ENCODE results near the gene TNFRSF13B. TPM values are rescaled to one million over a fixed set of nuclear protein-coding genes. Genes with fewer than 3 reads are reported as not detected.
"Not testable (repeated sequence)": the region's sequence is repeated elsewhere in the genome, so short reads cannot be mapped to it uniquely, and the experiment has no call there.

TNFRSF13B gene
- total RNA-seq, 1 experiment from 2014 or later, result not detected

DNA sequence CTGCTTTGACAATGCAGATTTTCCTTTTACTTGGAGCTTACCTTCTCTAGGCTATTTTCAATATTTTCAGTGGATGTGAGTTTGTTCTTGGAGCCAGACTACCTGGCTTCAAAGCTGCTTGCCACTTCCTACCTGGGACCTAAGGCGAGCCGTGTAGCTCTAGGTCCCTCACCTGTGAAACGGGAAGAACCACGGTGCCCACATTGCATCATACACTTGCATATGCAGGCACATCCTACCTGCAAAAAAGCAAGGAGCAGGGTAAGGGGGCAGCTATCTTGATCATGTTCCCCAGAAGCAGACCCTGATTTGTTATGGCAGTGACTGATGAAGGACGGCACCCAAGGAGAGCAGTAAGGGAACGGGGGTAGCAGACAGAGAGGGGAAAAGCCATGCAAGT is 43.3 kb upstream of the TNFRSF13B start:
- no peaks in the 10 kb centered on the region for H4K20me1 ChIP-seq (ENCODE audit: insufficient read depth)
- H3K36me3 ChIP-seq (ENCODE audit: low read depth), result no peaks in the 10 kb centered on the region
- H3K4me1 ChIP-seq (replicated peaks; ENCODE audit: insufficient read depth), result peaks cover 75% of the 10 kb centered on the region
- no peaks in the 10 kb centered on the region for H3K27me3 ChIP-seq (ENCODE audit: insufficient read depth, low read depth)
- H3K9me2 ChIP-seq (ENCODE audit: insufficient read depth), result no peaks in the 10 kb centered on the region
- no peaks in the 10 kb centered on the region for H3K9me3 ChIP-seq (ENCODE audit: insufficient read depth, low read depth)
- H2AFZ ChIP-seq, result no peak overlapping the region
- ChIA-PET CTCF (interaction anchor here (1.2 to 1.4 kb wide), 2 partner anchors 13 to 37 kb away, joined by 3 to 6 read pairs; no protein-coding TSS in a partner anchor), POLR2A (ENCODE audit: unreplicated experiment) (interaction anchor here (0.6 to 1.0 kb wide), 6 partner anchors 11 to 957 kb away, joined by 3 to 17 read pairs (median 6); partner anchors contain the start of genes DRC3 and TOM1L2)
- peaks cover 57% of the 10 kb centered on the region for H3F3A ChIP-seq (ENCODE audit: insufficient read depth, low read depth)
- peak overlapping the region; percentile 75 for H3K4me2 ChIP-seq
- TF ChIP-seq, protein P1, sequence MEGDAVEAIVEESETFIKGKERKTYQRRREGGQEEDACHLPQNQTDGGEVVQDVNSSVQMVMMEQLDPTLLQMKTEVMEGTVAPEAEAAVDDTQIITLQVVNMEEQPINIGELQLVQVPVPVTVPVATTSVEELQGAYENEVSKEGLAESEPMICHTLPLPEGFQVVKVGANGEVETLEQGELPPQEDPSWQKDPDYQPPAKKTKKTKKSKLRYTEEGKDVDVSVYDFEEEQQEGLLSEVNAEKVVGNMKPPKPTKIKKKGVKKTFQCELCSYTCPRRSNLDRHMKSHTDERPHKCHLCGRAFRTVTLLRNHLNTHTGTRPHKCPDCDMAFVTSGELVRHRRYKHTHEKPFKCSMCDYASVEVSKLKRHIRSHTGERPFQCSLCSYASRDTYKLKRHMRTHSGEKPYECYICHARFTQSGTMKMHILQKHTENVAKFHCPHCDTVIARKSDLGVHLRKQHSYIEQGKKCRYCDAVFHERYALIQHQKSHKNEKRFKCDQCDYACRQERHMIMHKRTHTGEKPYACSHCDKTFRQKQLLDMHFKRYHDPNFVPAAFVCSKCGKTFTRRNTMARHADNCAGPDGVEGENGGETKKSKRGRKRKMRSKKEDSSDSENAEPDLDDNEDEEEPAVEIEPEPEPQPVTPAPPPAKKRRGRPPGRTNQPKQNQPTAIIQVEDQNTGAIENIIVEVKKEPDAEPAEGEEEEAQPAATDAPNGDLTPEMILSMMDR (conservative IDR thresholded peaks at IDR 0.05), result no peak
- no peak for TF ChIP-seq EZH2 (IDR thresholded peaks at IDR 0.05; ENCODE audit: low read depth)
- H3K27ac ChIP-seq, result peak overlapping the region; percentile 98
- peak overlapping the region; percentile 39; the same call in 1 of the 2 replicates for H3K4me3 ChIP-seq
- peak in 1 of 2 experiments; percentile 57 for DNase-seq
- TSS peak; percentile 44 for BruUV-seq (replicated peaks)
- H3K79me2 ChIP-seq (ENCODE audit: low read depth), result peaks cover 40% of the 10 kb centered on the region
- intact Hi-C loops (cut with micrococcal nuclease; ENCODE audit: unreplicated experiment), result loop anchor here (5.0 kb wide), 1 partner anchor 728 kb away; no protein-coding TSS in a partner anchor

GRCh38 chr17:17014748-17015124 is 42.8 kb upstream of the TNFRSF13B start:
- intact Hi-C loops (cut with micrococcal nuclease; ENCODE audit: unreplicated experiment), result loop anchor here (1.0 to 5.0 kb wide), 3 partner anchors 14 to 727 kb away; no protein-coding TSS in a partner anchor
- not testable (repeated sequence) for H2AFZ ChIP-seq; H4K20me1 ChIP-seq (ENCODE audit: insufficient read depth); H3K9me2 ChIP-seq (ENCODE audit: insufficient read depth); H3K36me3 ChIP-seq (ENCODE audit: low read depth); BruUV-seq (replicated peaks); H3K27me3 ChIP-seq (ENCODE audit: insufficient read depth, low read depth); H3K9me3 ChIP-seq (ENCODE audit: insufficient read depth, low read depth)
- H3K4me3 ChIP-seq, result peak overlapping the region; percentile 39; the same call in 1 of the 2 replicates
- DNase-seq, result peak; percentile 94 to 96
- peaks cover 74% of the 10 kb centered on the region for H3K4me1 ChIP-seq (replicated peaks; ENCODE audit: insufficient read depth)
- POLR2A ChIA-PET (ENCODE audit: unreplicated experiment), result interaction anchor here (0.6 to 1.0 kb wide), 4 partner anchors 12 to 437 kb away, joined by 3 to 17 read pairs (median 8); no protein-coding TSS in a partner anchor
- peak overlapping the region; percentile 98 for H3K27ac ChIP-seq
- peaks cover 40% of the 10 kb centered on the region for H3K79me2 ChIP-seq (ENCODE audit: low read depth)
- peaks cover 57% of the 10 kb centered on the region for H3F3A ChIP-seq (ENCODE audit: insufficient read depth, low read depth)
- CTCF ChIA-PET, result interaction anchor here (1.2 kb wide), 1 partner anchor 37 kb away, joined by 3 read pairs; no protein-coding TSS in a partner anchor
- peak overlapping the region; percentile 75 for H3K4me2 ChIP-seq

GRCh38 chr17:17013828-17014747 is 42.2 kb upstream of the TNFRSF13B start:
- POLR2A ChIA-PET (ENCODE audit: unreplicated experiment), result interaction anchor here (1.0 kb wide), 2 partner anchors 14 to 193 kb away, joined by 11 to 17 read pairs; no protein-coding TSS in a partner anchor
- H3K9me3 ChIP-seq (ENCODE audit: insufficient read depth, low read depth); H3K36me3 ChIP-seq (ENCODE audit: low read depth); H4K20me1 ChIP-seq (ENCODE audit: insufficient read depth); DNase-seq; H3K27me3 ChIP-seq (ENCODE audit: insufficient read depth, low read depth); H2AFZ ChIP-seq; H3K9me2 ChIP-seq (ENCODE audit: insufficient read depth): not testable (repeated sequence)
- Histone ChIP-seq H3F3A (ENCODE audit: insufficient read depth, low read depth) (peaks cover 57% of the 10 kb centered on the region), H3K4me2 (peak overlapping the region; percentile 75), H3K4me1 (replicated peaks; ENCODE audit: insufficient read depth) (peaks cover 74% of the 10 kb centered on the region), H3K79me2 (ENCODE audit: low read depth) (peaks cover 41% of the 10 kb centered on the region), H3K27ac (peak overlapping the region; percentile 98), H3K4me3 (peak overlapping the region; percentile 37; the same call in 1 of the 2 replicates)
- TSS peak; percentile 53 for BruUV-seq (replicated peaks)
- intact Hi-C loops (cut with micrococcal nuclease; ENCODE audit: unreplicated experiment), result loop anchor here (1.0 kb wide), 2 partner anchors 14 to 18 kb away; no protein-coding TSS in a partner anchor
- CTCF ChIA-PET, result interaction anchor here (0.6 to 1.2 kb wide), 2 partner anchors 38 to 296 kb away, joined by 3 to 7 read pairs; no protein-coding TSS in a partner anchor

GRCh38 chr17:17011043-17011907 is 39.4 kb upstream of the TNFRSF13B start:
- CTCF ChIA-PET; H3K4me3 ChIP-seq; intact Hi-C loops (cut with micrococcal nuclease; ENCODE audit: unreplicated experiment); H3K36me3 ChIP-seq (ENCODE audit: low read depth); H3K9me3 ChIP-seq (ENCODE audit: insufficient read depth, low read depth); H4K20me1 ChIP-seq (ENCODE audit: insufficient read depth); H3K9me2 ChIP-seq (ENCODE audit: insufficient read depth); H3K27me3 ChIP-seq (ENCODE audit: insufficient read depth, low read depth); H2AFZ ChIP-seq: not testable (repeated sequence)
- Histone ChIP-seq H3K4me1 (replicated peaks; ENCODE audit: insufficient read depth) (peaks cover 63% of the 10 kb centered on the region), H3K79me2 (ENCODE audit: low read depth) (peaks cover 23% of the 10 kb centered on the region), H3K27ac (peak overlapping the region; percentile 90), H3F3A (ENCODE audit: insufficient read depth, low read depth) (peaks cover 37% of the 10 kb centered on the region), H3K4me2 (peak overlapping the region; percentile 48; the same call in 1 of the 2 replicates)
- DNase-seq, result peak; percentile 74 to 94
- TSS peak; percentile 62 for BruUV-seq (replicated peaks)
- POLR2A ChIA-PET (ENCODE audit: unreplicated experiment), result interaction anchor here (1.3 kb wide), 1 partner anchor 10 kb away, joined by 3 read pairs; no protein-coding TSS in a partner anchor

DNA sequence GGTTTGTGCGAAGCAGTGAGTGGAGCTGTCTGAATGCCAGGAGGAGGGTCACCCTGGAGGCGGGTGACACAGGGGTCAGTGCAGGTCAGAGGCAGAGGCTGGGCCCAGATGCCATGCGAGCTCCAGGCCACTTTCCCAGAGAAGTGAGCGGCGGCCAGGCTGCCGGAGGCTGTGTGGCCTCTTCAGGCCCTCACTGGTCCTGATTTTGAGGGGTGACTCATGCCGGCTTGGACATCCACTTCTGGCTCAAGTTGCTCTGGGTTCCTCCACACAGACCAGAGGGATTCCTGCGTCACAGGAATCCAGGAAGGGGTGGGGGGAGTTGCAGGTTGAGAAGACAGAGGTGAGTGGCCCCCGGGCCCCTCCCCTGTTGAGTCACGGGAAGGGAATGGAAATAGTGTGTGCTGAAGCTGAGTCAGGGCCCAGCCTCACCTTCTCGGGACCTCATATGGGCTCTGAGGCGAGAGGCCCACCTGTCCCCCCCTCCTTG is 38.7 kb upstream of the TNFRSF13B start:
- H3K27me3 ChIP-seq (ENCODE audit: insufficient read depth, low read depth); H3K9me2 ChIP-seq (ENCODE audit: insufficient read depth); H3K9me3 ChIP-seq (ENCODE audit: insufficient read depth, low read depth); H3K4me3 ChIP-seq; H2AFZ ChIP-seq; H3K36me3 ChIP-seq (ENCODE audit: low read depth); intact Hi-C loops (cut with micrococcal nuclease; ENCODE audit: unreplicated experiment); CTCF ChIA-PET; BruUV-seq (replicated peaks); H4K20me1 ChIP-seq (ENCODE audit: insufficient read depth): not testable (repeated sequence)
- POLR2A ChIA-PET (ENCODE audit: unreplicated experiment), result interaction anchor here (1.3 kb wide), 1 partner anchor 11 kb away, joined by 3 read pairs; no protein-coding TSS in a partner anchor
- H3K4me2 ChIP-seq, result peak overlapping the region; percentile 38; the same call in 1 of the 2 replicates
- peaks cover 30% of the 10 kb centered on the region for H3F3A ChIP-seq (ENCODE audit: insufficient read depth, low read depth)
- peak in 1 of 2 experiments; percentile 92 for DNase-seq
- peaks cover 57% of the 10 kb centered on the region for H3K4me1 ChIP-seq (replicated peaks; ENCODE audit: insufficient read depth)
- H3K79me2 ChIP-seq (ENCODE audit: low read depth), result peaks cover 23% of the 10 kb centered on the region
- H3K27ac ChIP-seq, result peak overlapping the region; percentile 90
